Upper lobe of right lung (tissue), 1 donor: ENCODE measurements around the gene CYCS. TPM values are rescaled to one million over a fixed set of nuclear protein-coding genes. Genes with fewer than 3 reads are reported as not detected.
"Not testable (repeated sequence)": the region's sequence is repeated elsewhere in the genome, so short reads cannot be mapped to it uniquely, and the experiment has no call there.

Source experiments
- ATAC-seq: fragments of 200-7000 bp; cut with Tn5 transposase; one replicate; pipeline ENCODE4 v1.9.1; 2020; ENCODE audit warnings: mild to moderate bottlenecking, moderate library complexity
- DNase-seq: peaks from one replicate; pipeline ENCODE4 v3.0.0-alpha.2; 2020
- H3K27ac ChIP-seq: fragments of 200-600 bp; one replicate; pipeline ENCODE4 v1.8.0; 2022
- H3K27me3 ChIP-seq: fragments of 200-600 bp; one replicate; pipeline ENCODE4 v1.8.0; 2022; ENCODE audit warnings: mild to moderate bottlenecking
- H3K36me3 ChIP-seq: fragments of 200-600 bp; one replicate; pipeline ENCODE4 v1.8.0; 2022
- H3K4me1 ChIP-seq: fragments of 200-600 bp; one replicate; pipeline ENCODE4 v1.8.0; 2022
- H3K4me3 ChIP-seq: fragments of 200-600 bp; one replicate; pipeline ENCODE4 v1.8.0; 2022; ENCODE audit warnings: mild to moderate bottlenecking
- H3K9me3 ChIP-seq: fragments of 200-600 bp; one replicate; pipeline ENCODE4 v1.8.0; 2022
- CTCF ChIP-seq: fragments of 200-600 bp; IDR thresholded peaks from one replicate; pipeline ENCODE4 v1.8.0; 2022; ENCODE audit warnings: antibody characterized with exemption
- intact Hi-C: fragments of 100-400 bp; cut with DNase I; formaldehyde crosslinking; loops from one replicate; pipeline ENCODE4 v1.11.0; 2022
- total RNA-seq: library from RNA; stranded (reverse); fragmentation: NEBNext Ultra II Directional; extraction: Animal tissue kit (Norgen Biotek cat#: 25700); gene quantifications from one replicate; pipeline ENCODE4 v1.2.1, GENCODE V29; 2021
- donor health status: DM: no; HTN: yes; CAD: no; lungs with severe emphysema.

CYCS gene
- total RNA-seq, 1 donor from 2014 or later, result 72.8 TPM

GRCh38 chr7:25118048-25118753 lies 6.9 kb downstream of the CYCS start:
- H3K9me3 ChIP-seq, result no peaks in the 10 kb centered on the region
- no peak overlapping the region for H3K27ac ChIP-seq
- TF ChIP-seq CTCF, result no peak
- intact Hi-C loops, result no loop called here
- no peak for DNase-seq
- no peaks in the 10 kb centered on the region for H3K27me3 ChIP-seq
- no peaks in the 10 kb centered on the region for H3K4me1 ChIP-seq
- ATAC-seq, result no peak
- peaks cover 41% of the 10 kb centered on the region for H3K36me3 ChIP-seq
- no peak overlapping the region for H3K4me3 ChIP-seq

- H3K9me3 ChIP-seq, result no peaks in the 10 kb centered on the region
- H3K27ac ChIP-seq, result no peak overlapping the region
- TF ChIP-seq CTCF, result no peak
- H3K4me3 ChIP-seq, result no peak overlapping the region
- ATAC-seq, result peak; percentile 69
- intact Hi-C loops, result no loop called here
- H3K27me3 ChIP-seq, result no peaks in the 10 kb centered on the region
- peaks cover 33% of the 10 kb centered on the region for H3K36me3 ChIP-seq
- DNase-seq, result no peak
- H3K4me1 ChIP-seq, result no peaks in the 10 kb centered on the region
Observed at GRCh38 chr7:25117226-25118047, 7.6 kb downstream of the CYCS start.

GRCh38 chr7:25116621-25117020 lies 8.4 kb downstream of the CYCS start:
- TF ChIP-seq CTCF, result no peak
- no peaks in the 10 kb centered on the region for H3K4me1 ChIP-seq
- DNase-seq (no peak), ATAC-seq (no peak)
- intact Hi-C loops, result no loop called here
- no peaks in the 10 kb centered on the region for H3K9me3 ChIP-seq
- H3K4me3 ChIP-seq, result no peak overlapping the region
- H3K36me3 ChIP-seq, result peaks cover 25% of the 10 kb centered on the region
- H3K27me3 ChIP-seq, result no peaks in the 10 kb centered on the region
- H3K27ac ChIP-seq, result no peak overlapping the region

- H3K9me3 ChIP-seq, H3K4me1 ChIP-seq, H3K27me3 ChIP-seq, intact Hi-C loops, H3K36me3 ChIP-seq, DNase-seq, H3K4me3 ChIP-seq, ATAC-seq, H3K27ac ChIP-seq: not testable (repeated sequence)
Observed at GRCh38 chr7:25110514-25110913, 14.5 kb downstream of the CYCS start.

GRCh38 chr7:25109276-25109675 lies 15.8 kb downstream of the CYCS start:
- Histone ChIP-seq H3K27ac (no peak overlapping the region), H3K9me3 (no peaks in the 10 kb centered on the region), H3K27me3 (no peaks in the 10 kb centered on the region), H3K36me3 (no peaks in the 10 kb centered on the region), H3K4me1 (no peaks in the 10 kb centered on the region), H3K4me3 (no peak overlapping the region)
- intact Hi-C loops, result no loop called here
- ATAC-seq, result no peak
- no peak for TF ChIP-seq CTCF
- DNase-seq, result no peak

- Histone ChIP-seq H3K4me3 (no peak overlapping the region), H3K36me3 (no peaks in the 10 kb centered on the region), H3K4me1 (no peaks in the 10 kb centered on the region), H3K27ac (no peak overlapping the region), H3K27me3 (no peaks in the 10 kb centered on the region), H3K9me3 (no peaks in the 10 kb centered on the region)
- no peak for TF ChIP-seq CTCF
- intact Hi-C loops, result no loop called here
- DNase-seq (no peak), ATAC-seq (no peak)
Observed at GRCh38 chr7:25105911-25106310, 19.1 kb downstream of the CYCS start.
